ENCODE measurements around the gene EIF3CL.
"Not testable (repeated sequence)": the region's sequence is repeated elsewhere in the genome, so short reads cannot be mapped to it uniquely, and the experiment has no call there.

DNA sequence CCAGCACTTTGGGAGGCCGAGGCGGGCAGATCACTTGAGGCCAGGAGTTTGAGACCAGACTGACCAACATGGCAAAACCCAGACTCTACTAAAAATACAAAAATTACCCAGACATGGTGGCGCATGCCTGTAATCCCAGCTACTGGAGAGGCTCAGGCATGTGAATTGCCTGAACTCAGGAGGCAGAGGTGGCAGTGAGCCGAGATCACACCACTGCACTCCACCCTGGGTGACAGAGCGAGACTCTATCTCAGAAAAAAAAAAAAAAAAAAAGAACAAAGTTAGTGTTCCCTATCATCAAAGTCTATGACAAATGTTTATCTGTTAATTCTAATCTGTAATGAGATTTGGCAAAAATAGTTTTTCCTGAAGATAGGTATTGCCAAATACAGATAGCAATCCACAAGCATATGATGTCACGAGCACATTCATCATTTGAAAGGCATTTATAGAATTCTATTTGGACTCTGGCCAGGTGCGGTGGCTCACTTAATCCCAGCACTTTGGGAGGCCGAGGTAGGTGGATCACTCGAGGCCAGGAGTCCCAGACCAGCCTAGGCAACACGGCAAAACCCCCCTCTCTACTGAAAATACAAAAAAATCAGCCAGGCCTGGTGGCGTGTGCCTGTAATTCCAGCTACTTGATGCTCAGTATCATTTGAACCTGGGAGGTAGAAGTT is 17.6 kb upstream of the EIF3CL start:
- TF ChIP-seq NFYB (CRISPR knock-in tag; conservative IDR thresholded peaks at IDR 0.05; ENCODE audit: low read depth); RORB (CRISPR knock-in tag; IDR thresholded peaks at IDR 0.05): not testable (repeated sequence)
- TF ChIP-seq, protein P1, sequence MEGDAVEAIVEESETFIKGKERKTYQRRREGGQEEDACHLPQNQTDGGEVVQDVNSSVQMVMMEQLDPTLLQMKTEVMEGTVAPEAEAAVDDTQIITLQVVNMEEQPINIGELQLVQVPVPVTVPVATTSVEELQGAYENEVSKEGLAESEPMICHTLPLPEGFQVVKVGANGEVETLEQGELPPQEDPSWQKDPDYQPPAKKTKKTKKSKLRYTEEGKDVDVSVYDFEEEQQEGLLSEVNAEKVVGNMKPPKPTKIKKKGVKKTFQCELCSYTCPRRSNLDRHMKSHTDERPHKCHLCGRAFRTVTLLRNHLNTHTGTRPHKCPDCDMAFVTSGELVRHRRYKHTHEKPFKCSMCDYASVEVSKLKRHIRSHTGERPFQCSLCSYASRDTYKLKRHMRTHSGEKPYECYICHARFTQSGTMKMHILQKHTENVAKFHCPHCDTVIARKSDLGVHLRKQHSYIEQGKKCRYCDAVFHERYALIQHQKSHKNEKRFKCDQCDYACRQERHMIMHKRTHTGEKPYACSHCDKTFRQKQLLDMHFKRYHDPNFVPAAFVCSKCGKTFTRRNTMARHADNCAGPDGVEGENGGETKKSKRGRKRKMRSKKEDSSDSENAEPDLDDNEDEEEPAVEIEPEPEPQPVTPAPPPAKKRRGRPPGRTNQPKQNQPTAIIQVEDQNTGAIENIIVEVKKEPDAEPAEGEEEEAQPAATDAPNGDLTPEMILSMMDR (IDR thresholded peaks at IDR 0.05), result not testable (repeated sequence)

Measured in WTC11 (cell line).